HS-27A (cell line): ENCODE data around the gene CD151.

Experiments
- DNase-seq: peaks from one replicate; pipeline ENCODE4 v3.0.0-alpha.2; 2012; ENCODE audit warnings: low read depth, missing footprints

CD151 gene

GRCh38 chr11:815675-816432 lies 16.9 kb upstream of the CD151 start:
- DNase-seq, result no peak

- DNase-seq, result no peak
Measured at GRCh38 chr11:816433-816779, 16.3 kb upstream of the CD151 start.

GRCh38 chr11:818396-819128 lies 14.2 kb upstream of the CD151 start, which contains the start of gene PNPLA2:
Gene PNPLA2 (plus strand): TSS chr11:818914. CDS start chr11:819719, 805 bp downstream.
- no peak for DNase-seq

GRCh38 chr11:819129-819931 lies 13.4 kb upstream of the CD151 start:
- DNase-seq, result no peak

- DNase-seq, result no peak
Measured at GRCh38 chr11:819943-820649, 12.7 kb upstream of the CD151 start.

GRCh38 chr11:820655-821511 lies 11.9 kb upstream of the CD151 start:
- DNase-seq, result no peak

GRCh38 chr11:821512-822371 lies 11.0 kb upstream of the CD151 start:
- no peak for DNase-seq

GRCh38 chr11:823441-824291 lies 9.1 kb upstream of the CD151 start:
- DNase-seq, result no peak

GRCh38 chr11:824292-824880 lies 8.4 kb upstream of the CD151 start:
- no peak for DNase-seq

GRCh38 chr11:824942-825341 lies 7.8 kb upstream of the CD151 start:
- DNase-seq, result no peak

- no peak for DNase-seq
Measured at GRCh38 chr11:825366-826226, 7.2 kb upstream of the CD151 start.

- no peak for DNase-seq
Measured at GRCh38 chr11:826227-826621, 6.5 kb upstream of the CD151 start.

GRCh38 chr11:826836-827145 lies 6.0 kb upstream of the CD151 start:
- DNase-seq, result no peak

- no peak for DNase-seq
Measured at GRCh38 chr11:827146-827896, 5.4 kb upstream of the CD151 start.

- no peak for DNase-seq
Measured at GRCh38 chr11:827897-828192, 4.9 kb upstream of the CD151 start, which contains the start of gene CRACR2B. Gene CRACR2B (plus strand): TSS chr11:827919. CDS start chr11:828608, 689 bp downstream.

- no peak for DNase-seq
Measured at GRCh38 chr11:828506-829175, 4.1 kb upstream of the CD151 start.
